SIG-M5 treated with dmso at 0.1 percent for 504 hours (cell line): ENCODE results near the gene TRIM68.

Experiments used
- DNase-seq: peaks from one replicate; lab custom pipeline; 2025; ENCODE audit not compliant: unreplicated experiment; lab: John Stamatoyannopoulos, UW

TRIM68 gene

DNA sequence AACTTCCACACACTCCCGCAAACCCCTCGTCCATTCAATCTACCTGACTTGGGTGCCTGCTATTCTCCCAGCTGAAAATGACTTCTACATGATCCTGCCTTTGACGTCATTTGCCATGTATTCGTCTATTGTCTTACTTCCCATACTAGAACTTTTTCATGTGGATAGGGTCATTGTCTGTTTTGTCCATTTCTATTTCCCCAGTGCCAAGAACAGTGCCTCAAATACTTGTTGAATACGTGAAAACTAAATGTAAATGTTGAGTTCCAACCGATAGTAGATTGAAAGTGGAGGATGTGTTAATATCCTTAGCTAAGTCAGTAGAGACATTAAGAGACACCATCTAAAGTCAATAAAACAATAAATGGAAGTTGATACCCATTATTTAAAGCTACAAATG lies 935 bp downstream of the TRIM68 start:
- no peak for DNase-seq

DNA sequence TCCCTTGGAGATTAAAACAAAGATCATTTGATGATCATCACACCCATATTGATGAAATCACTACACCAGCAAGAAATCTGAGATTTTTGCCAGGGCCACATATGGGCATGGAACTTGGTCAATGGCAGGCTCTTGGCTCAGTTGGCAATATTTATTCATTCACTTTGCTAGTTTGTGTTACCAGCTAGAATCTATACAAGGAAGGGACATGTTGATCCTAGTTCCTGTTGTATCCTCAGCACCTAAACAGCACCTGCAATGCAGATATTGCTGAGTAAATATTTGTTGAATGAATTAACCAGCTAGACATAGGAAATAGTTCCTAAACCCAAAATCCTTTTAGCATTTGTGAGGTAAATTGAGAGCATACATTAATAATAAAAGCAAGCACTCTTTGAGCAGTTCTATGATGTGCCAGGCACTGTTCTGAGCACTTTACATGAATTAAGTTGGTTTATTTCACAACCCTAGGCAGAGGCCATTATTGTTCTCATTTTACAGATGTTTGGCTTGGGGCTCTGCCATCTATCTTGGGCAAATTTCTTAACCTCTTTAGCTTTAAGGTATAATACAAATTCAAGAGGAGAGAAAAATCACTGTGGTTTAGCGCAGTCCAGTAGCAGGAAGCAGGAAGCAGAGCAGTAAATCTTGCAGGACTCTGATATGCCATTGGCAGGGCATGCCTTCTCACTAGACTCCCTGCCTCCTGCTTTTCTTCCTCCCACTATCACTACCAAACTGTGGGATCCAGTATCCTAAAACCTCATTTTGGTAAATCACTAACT lies 1.6 kb downstream of the TRIM68 start:
- DNase-seq: no peak

DNA sequence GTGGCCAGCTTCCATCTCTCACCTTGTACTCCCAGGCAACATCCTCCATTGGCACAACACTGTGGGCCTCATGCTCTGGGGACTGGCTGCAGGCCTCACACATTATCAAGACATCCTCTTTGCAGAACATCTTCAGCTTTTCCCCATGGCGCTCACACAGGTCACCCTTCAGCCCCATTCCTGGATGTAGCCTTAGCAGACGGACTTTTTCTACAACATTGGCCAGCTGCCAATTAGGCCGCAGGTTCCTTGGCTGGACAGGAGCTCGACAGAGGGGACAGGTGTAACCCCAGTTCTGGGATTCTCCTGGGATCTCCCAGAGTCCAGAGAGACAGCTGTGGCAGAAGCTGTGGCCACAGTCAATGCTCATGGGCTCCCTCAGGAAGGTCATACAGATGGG lies 3.0 kb downstream of the TRIM68 start:
- no peak for DNase-seq

DNA sequence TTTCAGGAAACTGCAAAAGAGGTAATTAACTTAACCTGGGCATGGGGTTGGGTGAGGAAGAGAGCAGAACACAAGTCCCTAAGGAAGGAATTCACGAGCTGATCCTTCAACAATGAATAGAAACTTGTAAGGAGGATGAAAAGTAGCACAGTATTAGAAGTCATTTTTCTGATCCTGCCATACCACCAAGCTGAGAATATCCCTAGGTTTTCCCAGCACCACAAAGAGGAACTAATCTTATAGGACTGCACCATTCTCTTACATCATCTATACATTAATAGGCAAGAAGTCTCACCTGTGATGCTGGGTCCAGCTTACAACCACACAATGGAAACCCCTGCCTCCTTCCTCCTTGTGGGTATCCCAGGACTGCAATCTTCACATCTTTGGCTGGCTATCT lies 14.3 kb downstream of the TRIM68 start, which contains the start of gene OR52I1:
TSS of gene OR52I1 (plus strand) at position 301 of the 400 bp plus-strand sequence. CDS start at position 301, 0 bp downstream.
- no peak for DNase-seq

DNA sequence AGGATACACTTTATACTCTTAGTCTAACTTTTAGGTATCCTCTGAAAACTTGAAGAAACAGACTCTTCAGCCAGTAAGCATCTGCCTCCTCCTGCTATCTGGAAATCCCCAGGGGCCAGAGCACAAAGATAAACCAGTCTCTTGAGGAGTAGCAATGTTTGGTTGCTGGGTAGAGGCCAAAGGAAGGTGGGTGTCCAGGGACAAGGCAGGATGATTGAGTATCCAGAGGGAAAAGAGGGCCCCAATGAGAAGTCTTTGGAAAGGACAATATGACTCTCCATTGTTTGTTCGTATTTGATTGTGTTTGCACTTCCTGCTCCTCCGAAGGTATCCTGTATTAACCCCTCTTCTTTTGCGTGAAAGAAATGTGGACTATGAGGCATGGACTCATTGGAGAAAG lies 19.0 kb downstream of the TRIM68 start:
- DNase-seq: no peak

DNA sequence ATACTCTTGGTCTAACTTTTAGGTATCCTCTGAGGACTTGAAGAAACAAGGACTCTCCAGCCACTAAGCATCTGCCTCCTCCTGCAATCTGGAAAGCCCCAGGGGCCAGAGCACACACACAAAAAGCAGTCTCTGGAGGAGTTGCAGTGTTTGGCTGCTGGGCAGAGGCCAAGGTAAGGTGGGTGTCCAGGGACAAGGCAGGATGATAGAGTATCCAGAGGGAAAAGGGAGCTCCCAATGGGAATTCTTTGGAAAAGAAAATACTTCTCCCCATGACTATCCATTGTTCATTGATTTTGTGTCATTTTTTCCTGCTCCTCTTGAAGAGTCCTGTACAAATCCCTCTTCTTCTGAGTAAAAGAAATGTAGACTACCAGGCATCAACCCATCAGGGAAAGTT lies 26.6 kb downstream of the TRIM68 start, which contains the start of gene OR52I2:
TSS of gene OR52I2 (plus strand) at position 301 of the 400 bp plus-strand sequence.
- DNase-seq: no peak

DNA sequence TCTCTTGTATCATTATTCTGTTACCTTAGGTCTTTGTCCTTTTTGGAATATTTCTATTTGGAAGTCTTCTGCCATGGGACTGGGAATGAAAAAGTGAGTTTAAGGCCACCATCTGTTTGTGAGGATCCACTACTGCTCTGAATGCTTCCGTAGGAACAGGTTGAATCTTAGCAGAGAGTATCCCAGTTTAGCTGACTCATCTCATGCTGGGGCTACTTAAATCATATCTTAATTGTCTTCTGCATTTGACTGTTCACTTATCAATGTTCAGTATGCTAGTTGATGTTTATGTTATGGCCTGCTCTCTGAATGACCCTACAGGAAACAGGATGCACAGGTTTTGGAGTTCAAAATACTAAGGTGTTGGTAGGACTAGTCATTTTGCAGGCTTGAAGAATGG lies 27.9 kb downstream of the TRIM68 start:
- no peak for DNase-seq

DNA sequence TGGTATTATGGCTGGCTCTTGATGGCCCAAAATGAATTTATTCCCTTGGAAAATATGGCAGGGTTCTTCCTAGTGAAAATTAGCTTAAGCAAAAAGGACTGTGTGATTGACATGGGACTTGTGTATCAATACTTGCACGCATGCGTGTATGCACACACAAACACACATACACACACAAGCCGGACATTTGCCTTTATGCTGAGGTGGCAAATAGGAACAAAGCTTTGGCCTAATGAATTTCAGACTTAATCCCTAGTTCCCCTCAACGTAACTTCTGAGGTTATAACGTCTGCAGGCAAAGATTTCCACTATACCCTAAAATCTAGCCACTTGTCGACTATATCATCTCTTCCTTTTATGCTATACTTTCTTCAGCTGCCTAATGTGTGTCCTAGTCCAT lies 29.4 kb downstream of the TRIM68 start:
- DNase-seq: no peak

DNA sequence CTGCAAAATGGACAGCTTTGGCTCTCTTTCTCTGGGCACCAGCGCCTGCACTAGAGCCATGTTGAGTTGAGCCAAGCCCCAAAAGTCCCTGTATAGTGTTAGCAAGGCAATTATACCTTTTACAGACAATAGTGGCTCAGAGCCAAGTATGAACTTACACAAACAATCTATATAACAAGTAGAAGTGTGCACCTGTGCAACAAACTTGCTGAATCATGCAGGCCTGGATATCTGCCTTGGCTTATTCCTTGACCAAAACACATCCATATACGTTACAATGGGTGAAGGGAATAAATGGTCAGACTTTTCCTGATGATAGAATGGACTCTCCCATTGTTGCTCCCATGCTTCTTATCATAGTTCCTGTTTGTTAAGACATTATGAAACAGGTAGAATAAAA lies 30.3 kb downstream of the TRIM68 start:
- no peak for DNase-seq

DNA sequence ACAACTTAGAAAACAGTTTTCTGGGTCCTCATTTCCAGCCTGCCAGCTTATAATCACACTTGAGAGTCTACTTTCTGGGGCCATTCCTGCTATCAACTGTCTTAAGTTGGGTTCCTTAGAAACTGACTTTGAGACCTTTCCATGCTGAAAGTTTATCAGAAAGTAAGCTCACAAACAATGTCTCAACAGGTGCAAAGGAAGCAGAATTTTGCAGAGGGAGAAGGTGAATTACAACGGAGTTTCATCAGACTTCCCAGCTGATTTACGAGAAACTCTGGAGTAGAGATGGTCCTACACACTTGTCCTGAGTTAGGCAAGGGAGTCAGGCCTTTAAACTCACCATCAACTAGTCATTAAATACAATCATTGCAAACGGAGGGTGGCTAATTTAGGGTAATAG lies 31.2 kb downstream of the TRIM68 start:
- no peak for DNase-seq

DNA sequence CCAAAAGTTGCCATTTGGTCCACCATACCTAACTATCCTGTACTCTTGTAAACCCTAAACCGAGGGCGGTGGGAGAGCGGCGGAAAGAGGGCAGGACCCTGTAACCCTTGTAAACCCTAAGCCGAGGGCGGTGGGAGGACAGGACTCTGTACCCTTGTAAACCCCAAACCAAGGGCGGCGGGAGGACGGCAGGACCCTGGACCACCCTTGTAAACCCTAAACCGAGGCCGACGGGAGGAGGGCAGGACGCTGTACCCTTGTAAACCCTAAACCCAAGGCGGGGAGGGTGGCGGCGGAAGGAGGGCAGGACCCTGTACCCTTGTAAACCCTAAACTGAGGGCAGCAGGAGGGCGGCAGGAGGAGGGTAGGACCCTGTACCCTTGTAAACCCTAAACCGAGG lies 39.0 kb downstream of the TRIM68 start:
- DNase-seq: no peak

DNA sequence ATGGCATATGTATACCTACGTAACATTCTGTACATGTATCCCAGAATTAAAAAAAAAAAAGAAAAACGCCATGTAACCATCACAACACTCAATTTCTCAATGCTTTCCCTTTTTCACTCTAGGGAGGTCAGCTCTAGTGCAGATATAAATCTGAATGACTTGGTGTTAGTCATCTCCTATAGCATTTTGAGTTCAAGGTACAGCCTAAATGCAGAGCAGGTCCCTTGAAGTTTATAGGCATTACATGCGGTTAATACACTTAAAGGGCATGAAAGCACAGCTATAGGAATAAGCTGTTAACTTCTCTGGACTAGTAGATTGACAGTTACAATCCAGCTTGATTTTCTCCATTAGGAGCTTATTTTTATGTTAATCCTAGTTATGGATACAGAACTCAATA lies 42.7 kb downstream of the TRIM68 start:
- no peak for DNase-seq

DNA sequence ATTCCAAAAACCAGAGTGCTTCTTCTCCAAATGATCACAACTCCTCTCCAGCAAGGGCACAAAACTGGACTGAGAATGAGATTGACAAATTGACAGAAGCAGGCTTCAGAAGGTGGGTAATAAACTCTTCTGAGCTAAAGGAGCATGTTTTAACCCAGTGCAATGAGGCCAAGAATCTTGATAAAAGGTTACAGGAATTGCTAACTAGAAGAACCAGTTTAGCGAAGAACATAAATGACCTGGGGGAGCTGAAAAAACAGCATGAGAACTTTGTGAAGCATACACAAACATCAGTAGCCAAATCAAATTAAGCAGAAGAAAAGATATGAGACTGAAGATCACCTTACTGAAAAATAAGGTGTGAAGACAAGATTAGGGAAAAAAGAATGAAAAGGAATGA lies 47.6 kb downstream of the TRIM68 start:
- DNase-seq: no peak

DNA sequence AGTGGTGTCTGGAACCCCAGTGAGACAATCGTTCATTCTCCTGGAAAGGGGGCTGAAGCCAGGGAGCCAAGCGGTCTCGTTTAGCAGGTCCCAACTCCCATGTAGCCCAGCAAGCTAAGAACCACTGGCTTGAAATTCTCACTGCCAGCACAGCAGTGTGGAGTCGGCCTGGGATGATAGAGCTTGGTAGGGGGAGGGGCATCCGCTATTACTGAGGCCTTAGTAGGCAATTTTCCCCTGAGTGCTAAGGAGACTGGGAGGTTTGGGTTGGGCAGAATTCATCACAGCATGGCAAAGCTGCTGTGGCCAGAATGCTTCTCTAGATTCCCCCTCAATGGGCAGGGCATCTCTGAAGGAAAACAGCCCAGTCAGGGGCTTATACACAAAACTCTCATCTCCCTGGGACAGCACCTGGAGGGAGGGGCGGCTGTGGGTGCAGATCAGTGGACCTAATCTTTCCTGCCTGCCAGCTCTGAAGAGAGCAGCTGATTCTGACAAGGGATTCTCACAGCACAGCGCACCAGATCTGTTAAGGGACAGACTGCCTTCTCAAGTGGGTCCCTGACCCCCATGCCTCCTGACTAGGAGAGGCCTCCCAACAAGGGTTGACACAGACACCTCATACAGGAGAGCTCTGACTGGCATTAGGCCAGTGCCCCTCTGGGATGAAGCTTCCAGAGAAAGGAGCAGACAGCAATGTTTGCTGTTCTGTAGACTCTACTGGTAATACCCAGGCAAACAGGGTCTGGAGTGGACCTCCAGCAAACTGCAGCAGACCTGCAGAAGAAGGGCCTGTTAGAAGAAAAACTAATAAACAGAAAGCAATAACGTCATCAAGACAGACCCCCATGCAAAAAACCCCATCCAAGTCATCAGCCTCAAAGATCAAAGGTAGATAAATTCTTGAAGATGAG lies 48.2 kb downstream of the TRIM68 start:
- no peak for DNase-seq

DNA sequence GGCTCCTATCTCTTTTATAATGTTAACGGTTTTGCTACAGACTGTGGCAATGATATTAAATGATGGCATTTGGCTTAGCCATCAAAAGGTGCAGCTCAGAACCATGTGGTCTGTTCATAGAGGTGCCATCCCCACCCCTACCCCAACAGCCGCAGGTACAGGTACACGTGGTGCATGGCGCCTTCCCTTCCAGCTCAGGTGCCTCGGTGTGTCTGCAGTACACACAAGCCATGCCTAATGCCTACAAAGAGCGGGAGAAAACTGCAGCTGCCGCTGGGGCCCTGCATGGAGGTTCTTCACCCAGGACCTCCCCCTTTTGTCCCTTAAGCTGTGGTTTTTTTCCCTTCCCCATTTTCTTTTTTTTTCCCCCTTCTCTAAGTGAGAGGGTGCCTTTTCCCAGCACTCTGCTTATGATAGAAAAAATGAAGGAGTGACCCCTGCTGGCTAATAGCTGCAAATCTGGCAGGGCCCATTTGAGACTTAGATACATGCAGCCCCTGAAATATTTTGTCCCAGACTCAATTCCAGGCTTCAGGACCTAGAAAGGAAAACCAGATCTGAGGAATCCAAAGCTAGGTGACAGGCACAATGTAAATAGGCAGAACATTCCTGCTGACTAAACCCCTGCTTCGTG lies 56.6 kb downstream of the TRIM68 start:
- peak; percentile 5 for DNase-seq
